Forelimb muscle (tissue), 1 donor: Measurements from ENCODE around the gene ESPL1. TPM values are rescaled to one million over a fixed set of nuclear protein-coding genes. Genes with fewer than 3 reads are reported as not detected.

ENCODE experiments used
- DNase-seq: peaks from one replicate; pipeline ENCODE4 v3.0.0-alpha.2; 2013; ENCODE audit warnings: low read depth
- polyA plus RNA-seq: library from polyadenylated mRNA; unstranded; fragments of 120-200 nt; gene quantifications from one replicate; pipeline ENCODE4 v1.2.1, GENCODE V29; 2013; ENCODE audit not compliant: insufficient read length

The ESPL1 gene
- 4.3 TPM for polyA plus RNA-seq

- peak; percentile 63 for DNase-seq
Measured at GRCh38 chr12:53267999-53268629, at the start of gene ESPL1. TSS of gene ESPL1 (plus strand) at chr12:53268299. CDS start at chr12:53268767, 468 bp downstream.

- DNase-seq: no peak
Measured at GRCh38 chr12:53218551-53219291, 49.4 kb upstream of the ESPL1 start.

- DNase-seq: no peak
Measured at GRCh38 chr12:53219292-53219955, 48.7 kb upstream of the ESPL1 start.

- DNase-seq: no peak
Measured at GRCh38 chr12:53219956-53220693, 48.0 kb upstream of the ESPL1 start.

GRCh38 chr12:53220694-53221202 is 47.4 kb upstream of the ESPL1 start:
- peak; percentile 55 for DNase-seq

GRCh38 chr12:53221203-53222080 is 46.7 kb upstream of the ESPL1 start:
- DNase-seq: no peak

- DNase-seq: no peak
Measured at GRCh38 chr12:53222170-53222721, 45.9 kb upstream of the ESPL1 start.

GRCh38 chr12:53222806-53223261 is 45.3 kb upstream of the ESPL1 start:
- no peak for DNase-seq

GRCh38 chr12:53223389-53224060 is 44.6 kb upstream of the ESPL1 start:
- no peak for DNase-seq

- no peak for DNase-seq
Measured at GRCh38 chr12:53224061-53224896, 43.8 kb upstream of the ESPL1 start.

- DNase-seq: no peak
Measured at GRCh38 chr12:53224897-53225634, 43.0 kb upstream of the ESPL1 start.

- DNase-seq: no peak
Measured at GRCh38 chr12:53225635-53226424, 42.3 kb upstream of the ESPL1 start.

GRCh38 chr12:53226815-53227214 is 41.3 kb upstream of the ESPL1 start:
- no peak for DNase-seq

- DNase-seq: no peak
Measured at GRCh38 chr12:53227341-53227740, 40.8 kb upstream of the ESPL1 start.

- DNase-seq: no peak
Measured at GRCh38 chr12:53227836-53228235, 40.3 kb upstream of the ESPL1 start.

- no peak for DNase-seq
Measured at GRCh38 chr12:53229454-53229853, 38.6 kb upstream of the ESPL1 start.

GRCh38 chr12:53230108-53230845 is 37.8 kb upstream of the ESPL1 start:
- DNase-seq: no peak
